ENCODE measurements around the gene RGS7BP.
A peak's percentile ranks its signal among the peaks of the same experiment; 100 is the strongest.

GRCh38 chr5:64634997-64635686, 129.3 kb downstream of the RGS7BP start:
- no peak for TF ChIP-seq ZNF396 (CRISPR knock-in tag; IDR thresholded peaks at IDR 0.05; ENCODE audit: borderline replicate concordance)
- TF ChIP-seq, protein P1, sequence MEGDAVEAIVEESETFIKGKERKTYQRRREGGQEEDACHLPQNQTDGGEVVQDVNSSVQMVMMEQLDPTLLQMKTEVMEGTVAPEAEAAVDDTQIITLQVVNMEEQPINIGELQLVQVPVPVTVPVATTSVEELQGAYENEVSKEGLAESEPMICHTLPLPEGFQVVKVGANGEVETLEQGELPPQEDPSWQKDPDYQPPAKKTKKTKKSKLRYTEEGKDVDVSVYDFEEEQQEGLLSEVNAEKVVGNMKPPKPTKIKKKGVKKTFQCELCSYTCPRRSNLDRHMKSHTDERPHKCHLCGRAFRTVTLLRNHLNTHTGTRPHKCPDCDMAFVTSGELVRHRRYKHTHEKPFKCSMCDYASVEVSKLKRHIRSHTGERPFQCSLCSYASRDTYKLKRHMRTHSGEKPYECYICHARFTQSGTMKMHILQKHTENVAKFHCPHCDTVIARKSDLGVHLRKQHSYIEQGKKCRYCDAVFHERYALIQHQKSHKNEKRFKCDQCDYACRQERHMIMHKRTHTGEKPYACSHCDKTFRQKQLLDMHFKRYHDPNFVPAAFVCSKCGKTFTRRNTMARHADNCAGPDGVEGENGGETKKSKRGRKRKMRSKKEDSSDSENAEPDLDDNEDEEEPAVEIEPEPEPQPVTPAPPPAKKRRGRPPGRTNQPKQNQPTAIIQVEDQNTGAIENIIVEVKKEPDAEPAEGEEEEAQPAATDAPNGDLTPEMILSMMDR (IDR thresholded peaks at IDR 0.05): peak; percentile 67
- no peak for TF ChIP-seq E2F5 (CRISPR knock-in tag; IDR thresholded peaks at IDR 0.05)
- TF ChIP-seq, protein P2, sequence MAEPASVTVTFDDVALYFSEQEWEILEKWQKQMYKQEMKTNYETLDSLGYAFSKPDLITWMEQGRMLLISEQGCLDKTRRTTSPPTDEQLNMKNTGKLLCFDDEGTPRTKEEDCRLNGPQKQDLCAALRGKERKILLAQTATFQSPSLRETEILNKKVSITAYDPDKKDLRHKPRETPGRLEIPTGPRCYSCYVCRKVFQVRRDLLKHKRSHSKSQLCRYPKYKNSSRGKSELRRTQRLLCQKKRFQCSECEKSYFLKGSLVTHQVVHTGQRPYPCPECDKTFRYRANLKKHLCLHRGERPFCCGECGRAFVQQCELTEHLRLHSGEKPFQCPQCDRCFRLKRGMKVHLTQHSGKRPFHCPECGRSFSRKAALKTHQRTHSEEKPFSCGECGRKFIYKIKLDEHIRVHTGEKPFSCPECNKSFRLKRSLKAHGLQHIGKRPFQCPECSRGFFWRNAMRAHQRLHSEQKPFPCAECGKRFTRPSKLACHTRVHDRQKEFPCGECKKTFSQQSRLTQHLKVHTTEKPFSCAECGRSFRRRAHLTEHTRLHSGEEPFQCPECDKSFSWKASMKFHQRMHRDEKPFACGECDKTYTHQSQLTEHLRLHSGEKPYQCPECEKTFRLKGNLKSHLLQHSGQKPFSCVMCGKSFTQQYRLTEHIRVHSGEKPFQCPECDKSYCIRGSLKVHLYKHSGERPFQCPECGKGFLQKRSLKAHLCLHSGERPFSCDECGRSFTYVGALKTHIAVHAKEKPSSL (CRISPR knock-in tag; conservative IDR thresholded peaks at IDR 0.05): no peak
- TF ChIP-seq EMX1 (CRISPR knock-in tag; IDR thresholded peaks at IDR 0.05): no peak
- TF ChIP-seq ZNF138 (CRISPR knock-in tag; conservative IDR thresholded peaks at IDR 0.05): no peak
- TF ChIP-seq CREB1 (CRISPR knock-in tag; IDR thresholded peaks at IDR 0.05): no peak
- TF ChIP-seq, protein P3, sequence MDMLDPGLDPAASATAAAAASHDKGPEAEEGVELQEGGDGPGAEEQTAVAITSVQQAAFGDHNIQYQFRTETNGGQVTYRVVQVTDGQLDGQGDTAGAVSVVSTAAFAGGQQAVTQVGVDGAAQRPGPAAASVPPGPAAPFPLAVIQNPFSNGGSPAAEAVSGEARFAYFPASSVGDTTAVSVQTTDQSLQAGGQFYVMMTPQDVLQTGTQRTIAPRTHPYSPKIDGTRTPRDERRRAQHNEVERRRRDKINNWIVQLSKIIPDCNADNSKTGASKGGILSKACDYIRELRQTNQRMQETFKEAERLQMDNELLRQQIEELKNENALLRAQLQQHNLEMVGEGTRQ (CRISPR knock-in tag; IDR thresholded peaks at IDR 0.05): no peak

All from WTC11 (cell line).